HG02610 (cell line): ENCODE results near the gene CR1.
"Not testable (repeated sequence)": the region's sequence is repeated elsewhere in the genome, so short reads cannot be mapped to it uniquely, and the experiment has no call there.

Source experiments
- ATAC-seq: cut with Tn5 transposase; IDR thresholded peaks from one replicate; pipeline ENCODE4 v1.9.1; 2021; ENCODE audit warnings: mild to moderate bottlenecking, moderate library complexity; ENCODE audit not compliant: unreplicated experiment

The CR1 gene

DNA sequence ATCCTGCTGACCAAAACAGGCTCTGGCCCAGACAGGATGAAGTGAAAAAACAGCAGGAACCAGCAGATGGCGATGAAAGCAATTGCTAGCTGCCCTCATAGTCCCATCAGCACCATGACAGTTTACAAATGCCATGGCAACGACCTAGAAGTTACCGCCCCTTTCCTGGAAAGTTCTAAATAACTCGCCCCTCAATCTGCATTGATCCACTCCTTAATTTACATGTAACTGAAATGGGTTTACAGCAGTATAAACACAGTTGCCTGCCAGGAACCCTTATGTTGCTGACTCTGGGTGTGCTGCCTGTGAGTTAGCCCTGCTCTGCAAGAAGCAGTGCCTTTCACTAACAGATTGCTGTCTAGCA, 83.5 kb downstream of the CR1 start:
- peak; percentile 72 for ATAC-seq

- no peak for ATAC-seq
Observed at GRCh38 chr1:207581496-207582153, 85.7 kb downstream of the CR1 start.

GRCh38 chr1:207589506-207589905, 93.5 kb downstream of the CR1 start:
- ATAC-seq: not testable (repeated sequence)

DNA sequence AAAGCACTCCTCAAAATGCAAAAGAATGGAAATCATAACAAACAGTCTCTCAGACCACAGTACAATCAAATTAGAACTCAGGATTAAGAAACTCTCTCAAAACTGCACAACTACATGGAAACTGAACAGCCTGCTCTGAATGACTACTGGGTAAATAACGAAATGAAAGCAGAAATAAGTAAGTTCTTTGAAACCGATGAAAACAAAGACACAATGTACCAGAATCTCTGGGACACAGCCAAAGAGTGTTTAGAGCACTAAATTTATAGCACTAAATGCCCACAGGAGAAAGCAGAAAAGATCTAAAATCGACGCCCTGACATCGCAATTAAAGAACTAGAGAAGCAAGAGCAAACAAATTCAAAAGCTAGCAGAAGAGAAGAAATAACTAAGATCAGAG, 95.2 kb downstream of the CR1 start:
- ATAC-seq: not testable (repeated sequence)

DNA sequence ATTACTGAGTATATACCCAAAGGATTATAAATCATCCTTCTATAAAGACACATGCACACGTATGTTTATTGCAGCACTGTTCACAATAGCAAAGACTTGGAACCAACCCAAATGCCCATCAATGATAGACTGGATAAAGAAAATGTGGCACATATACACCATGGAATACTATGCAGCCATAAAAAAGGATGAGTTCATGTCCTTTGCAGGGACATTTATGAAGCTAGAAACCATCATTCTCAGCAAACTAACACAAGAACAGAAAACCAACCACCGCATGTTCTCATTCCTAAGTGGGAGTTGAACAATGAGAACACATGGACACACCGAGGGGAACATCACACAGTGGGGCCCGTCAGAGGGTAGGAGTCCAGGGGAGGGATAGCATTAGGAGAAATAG, 98.1 kb downstream of the CR1 start:
- not testable (repeated sequence) for ATAC-seq

- no peak for ATAC-seq
Observed at GRCh38 chr1:207603777-207604176, 107.8 kb downstream of the CR1 start.

DNA sequence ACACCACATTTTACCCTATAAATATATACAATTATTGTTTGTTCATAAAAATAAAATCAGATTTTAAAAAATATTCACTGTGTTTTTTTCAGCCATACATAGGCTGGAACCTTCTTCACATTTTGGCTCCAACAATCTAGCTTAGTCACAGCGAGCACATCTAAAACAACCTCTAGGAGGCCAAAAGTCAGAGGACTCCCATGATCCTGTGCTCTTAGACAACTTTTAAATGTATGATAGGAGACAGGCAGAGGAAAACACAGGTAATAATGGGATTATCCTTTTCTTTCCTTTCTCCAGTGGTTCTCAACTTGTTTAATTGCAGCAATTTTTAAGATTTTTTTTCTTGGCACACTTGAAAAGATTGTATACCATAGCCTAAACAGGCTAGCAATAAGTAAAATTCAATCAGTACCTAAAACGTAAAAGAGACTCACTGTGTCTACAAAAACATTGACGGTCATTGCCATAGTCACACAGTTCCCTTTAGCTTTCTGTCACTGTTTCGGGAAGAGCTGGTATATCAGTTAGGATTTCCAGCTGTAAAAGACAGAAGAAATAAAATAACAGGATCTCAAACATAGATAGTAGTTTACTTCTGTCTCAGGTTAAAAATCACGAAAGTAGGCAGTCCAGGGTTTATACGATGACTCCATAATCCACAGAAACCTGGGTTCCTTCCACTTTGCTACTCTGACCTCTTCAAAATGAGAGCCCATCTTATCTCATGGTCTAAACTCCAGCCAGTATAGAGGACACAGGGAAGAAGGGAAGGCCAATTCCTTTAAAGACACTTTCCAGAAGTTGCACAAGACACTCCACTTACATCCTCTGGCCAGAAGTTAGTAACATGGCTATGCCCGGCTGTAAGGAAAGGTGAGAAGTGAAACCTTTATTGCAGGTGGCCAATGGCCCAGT, 109.7 kb downstream of the CR1 start:
- no peak for ATAC-seq

DNA sequence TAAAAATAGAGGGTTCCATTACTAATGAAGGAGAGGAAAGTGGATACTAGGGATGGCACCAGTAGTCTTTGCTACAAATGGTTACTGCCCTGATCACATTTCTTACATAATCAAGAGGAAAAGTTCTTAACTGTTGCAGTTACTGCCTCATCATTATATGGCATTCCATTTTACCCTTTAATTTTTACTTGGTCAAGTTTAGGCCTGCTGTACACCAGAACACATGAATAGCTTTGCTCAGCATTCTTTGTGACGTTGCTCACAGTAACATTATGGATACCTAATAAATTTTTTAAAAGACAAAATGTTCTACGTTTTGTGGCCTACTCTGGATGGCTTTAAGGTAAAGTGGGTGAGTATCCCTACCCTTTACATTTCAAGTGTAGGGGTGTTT, 110.4 kb downstream of the CR1 start:
- no peak for ATAC-seq

DNA sequence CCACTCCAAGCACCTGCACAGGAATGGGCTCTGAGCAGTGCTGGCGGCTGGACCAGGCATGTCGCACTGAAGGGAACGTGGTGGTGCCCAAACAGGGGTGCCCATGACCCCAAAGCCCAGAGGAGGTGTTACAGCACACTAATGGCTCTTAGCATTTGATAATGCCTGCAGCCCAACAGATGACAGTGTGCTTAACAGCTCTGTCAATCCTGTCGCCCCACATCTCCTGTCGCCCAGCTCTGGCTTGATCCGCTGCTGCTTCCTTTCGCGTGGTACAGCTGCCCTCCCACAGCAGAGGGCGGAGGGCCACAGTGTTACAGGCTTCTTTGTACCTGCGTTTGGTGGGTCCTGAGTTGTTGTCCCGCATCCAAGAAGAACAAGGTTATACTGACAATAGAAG, 116.8 kb downstream of the CR1 start:
- ATAC-seq: no peak

DNA sequence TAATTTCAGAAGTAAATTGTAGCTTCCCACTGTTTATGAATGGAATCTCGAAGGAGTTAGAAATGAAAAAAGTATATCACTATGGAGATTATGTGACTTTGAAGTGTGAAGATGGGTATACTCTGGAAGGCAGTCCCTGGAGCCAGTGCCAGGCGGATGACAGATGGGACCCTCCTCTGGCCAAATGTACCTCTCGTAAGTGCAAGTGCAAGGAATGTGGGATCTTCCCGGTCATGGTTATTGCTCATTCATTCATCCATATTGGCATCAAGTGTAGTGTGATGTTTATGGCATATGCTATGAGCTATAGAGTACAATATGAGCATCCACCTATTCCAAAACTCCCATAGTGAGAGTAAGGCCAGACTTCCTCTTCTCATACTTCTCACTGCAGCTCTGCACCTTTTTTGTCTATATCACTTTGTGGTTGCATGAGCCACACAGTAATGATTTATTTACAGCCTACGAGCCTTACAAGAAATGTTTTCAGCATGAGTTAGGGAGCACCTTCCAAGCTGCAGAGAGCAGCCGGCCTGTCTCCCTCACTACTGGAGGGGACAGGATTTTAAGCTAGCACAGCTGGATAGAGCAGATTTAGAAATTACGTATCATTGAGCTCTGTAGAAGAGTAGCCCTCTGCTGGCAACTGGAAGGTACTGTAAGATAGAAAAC, 124.0 kb downstream of the CR1 start:
- peak; percentile 81 for ATAC-seq

DNA sequence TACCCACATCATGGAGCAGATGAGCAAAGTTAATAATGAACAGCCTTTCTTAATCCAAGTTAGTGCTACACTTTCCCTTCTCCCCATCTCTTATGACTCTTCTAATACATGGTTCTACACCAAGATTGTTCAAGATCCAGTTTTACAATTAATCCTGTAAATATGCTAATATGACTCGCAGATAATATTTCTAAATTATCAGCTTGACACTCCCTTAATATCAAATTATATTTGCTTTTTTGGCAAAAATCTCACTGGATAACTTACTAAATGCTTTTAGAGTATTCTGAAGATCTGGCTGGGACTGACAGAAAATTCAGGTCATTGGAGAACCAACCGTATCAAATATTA, 124.6 kb downstream of the CR1 start:
- no peak for ATAC-seq

DNA sequence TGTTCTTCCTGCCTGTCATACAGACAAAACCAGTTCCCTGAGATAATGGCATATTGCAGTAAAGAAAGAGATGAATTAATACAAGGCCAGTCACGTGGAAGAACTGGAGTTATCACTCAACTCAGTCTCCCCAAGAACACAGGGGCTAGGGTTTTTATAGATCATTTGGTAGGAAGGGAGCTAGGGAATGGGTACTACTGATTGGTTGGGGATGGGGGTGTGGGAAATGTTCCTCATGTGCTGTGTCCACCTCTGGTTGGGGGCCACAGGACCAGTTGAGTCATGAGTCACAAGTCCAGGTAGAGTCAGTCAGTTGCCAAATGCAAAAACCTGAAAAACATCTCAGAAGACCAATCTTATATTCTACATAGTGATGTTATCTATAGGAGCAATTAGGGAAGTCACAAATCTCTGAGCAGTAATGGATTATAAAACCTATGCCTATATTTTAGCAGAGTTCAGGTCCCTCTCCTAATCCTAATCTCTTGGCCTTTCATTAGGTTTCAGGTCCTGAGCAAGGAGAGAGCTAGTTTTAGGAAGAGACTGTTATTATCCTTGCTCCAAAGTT, 129.6 kb downstream of the CR1 start:
- ATAC-seq: not testable (repeated sequence)

DNA sequence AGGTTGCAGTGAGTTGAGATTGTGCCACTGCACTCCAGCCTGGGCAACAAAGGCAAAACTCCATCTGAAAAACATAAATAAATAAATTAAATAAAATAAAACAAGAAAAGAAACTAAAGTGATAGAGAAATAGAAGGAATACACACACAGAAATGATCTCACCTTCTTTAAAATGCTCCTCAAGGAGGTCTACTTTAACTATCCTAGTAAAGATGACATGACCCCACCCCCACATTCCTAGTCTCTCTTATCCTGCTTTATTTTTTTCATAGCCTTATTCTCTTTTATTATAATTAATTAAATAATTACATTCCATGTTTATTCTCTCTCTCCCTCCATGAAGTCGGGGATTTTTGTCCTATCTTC, 131.0 kb downstream of the CR1 start:
- no peak for ATAC-seq

DNA sequence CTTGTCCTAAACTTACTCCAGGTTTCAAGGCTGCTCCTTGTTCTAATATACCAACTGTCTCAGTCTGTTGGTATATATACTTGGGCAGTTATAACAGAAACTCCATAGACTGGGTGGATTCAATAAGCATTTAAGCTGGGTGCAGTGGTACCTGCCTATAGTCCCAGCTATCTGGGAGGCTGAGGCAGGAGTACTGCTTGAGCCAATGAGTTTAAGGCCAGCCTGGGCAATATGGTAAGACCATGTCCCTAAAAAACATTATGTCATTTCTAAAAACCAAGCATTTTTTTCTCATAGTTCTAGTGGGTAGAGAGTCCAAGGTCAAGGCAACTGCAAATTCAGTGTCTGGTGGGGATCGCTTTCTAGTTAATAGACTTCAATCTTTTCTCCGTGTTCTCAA, 131.5 kb downstream of the CR1 start:
- no peak for ATAC-seq

DNA sequence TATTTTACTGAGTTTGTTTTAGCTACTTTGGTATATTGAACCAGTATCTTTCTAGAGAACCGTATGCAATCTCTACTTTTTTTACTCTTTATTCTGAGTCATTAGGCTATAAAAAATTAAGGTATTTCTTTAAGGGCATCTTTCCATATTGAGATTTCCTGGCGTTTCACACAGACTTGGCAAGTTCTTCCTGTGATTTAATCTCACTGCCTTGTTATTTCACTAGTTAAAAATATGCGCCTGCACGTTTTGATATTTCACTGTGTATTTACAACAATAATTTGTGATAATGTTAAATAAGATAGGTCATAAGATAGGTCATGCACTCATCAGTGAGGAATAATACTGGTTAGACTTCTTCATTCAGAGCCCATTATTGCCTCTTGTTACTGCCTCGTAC, 132.8 kb downstream of the CR1 start:
- ATAC-seq: no peak

DNA sequence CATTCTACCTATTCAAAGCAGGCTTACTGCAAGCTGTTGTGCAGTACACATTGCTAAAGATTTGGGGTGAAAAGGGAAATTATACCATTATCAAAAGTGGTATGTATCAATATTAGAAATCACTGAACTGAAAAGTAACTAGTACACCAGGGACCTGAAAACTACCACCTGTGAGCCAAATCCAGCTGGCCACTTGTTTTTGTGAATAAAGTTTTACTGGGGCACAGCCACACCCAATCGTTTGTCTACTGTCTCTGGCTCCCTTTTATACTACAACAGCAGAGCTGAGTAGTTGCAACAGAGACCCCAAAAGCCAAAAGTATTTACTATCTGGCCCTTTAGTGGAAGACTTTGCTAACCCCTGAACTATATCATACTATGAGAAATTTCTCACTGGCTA, 135.2 kb downstream of the CR1 start:
- no peak for ATAC-seq

DNA sequence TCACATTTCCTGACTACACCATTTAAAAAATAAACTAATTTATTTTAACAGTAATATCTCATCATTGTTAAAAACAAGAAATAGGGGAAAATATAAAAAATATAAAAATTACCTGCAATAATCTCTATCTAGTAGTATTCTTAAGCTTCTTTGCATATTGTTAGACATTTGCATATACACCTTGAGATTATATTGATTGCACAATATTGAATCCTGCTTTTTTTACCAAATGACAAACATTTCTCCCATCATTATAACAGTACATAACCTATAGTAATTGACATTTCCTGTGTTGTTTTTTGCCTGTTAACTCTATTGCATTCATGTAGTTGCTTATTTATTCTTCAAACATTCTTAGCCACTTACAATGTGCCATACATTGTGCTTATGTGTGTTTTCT, 137.3 kb downstream of the CR1 start:
- ATAC-seq: no peak

DNA sequence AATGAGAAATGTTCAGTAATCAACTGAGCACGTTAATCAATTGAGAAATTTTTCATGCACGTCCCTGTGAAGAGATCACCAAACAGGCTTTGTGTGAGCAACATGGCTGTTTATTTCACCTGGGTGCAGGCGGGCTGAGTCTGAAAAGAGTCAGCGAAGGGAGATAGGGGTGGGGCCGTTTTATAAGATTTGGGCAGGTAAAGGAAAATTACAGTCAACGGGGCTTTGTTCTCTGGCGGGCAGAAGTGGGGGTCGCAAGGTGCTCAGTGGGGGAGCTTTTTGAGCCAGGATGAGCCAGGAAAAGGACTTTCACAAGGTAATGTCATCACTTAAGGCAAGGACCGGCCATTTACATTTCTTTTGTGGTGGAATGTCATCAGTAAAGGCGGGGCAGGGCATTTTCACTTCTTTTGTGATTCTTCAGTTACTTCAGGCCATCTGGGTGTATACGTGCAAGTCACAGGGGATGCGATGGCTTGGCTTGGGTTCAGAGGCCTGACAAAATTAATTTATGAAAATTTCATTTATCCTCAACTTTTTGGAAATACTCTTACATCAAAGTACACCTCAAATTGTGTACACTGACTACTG, 137.8 kb downstream of the CR1 start:
- ATAC-seq: not testable (repeated sequence)

- not testable (repeated sequence) for ATAC-seq
Observed at GRCh38 chr1:207634293-207634692, 138.3 kb downstream of the CR1 start.

- not testable (repeated sequence) for ATAC-seq
Observed at GRCh38 chr1:207635569-207636186, 139.7 kb downstream of the CR1 start.
